Mesothelial cell of epicardium (in vitro differentiated cells): Measurements from ENCODE around the gene SIX2. TPM values are rescaled to one million over a fixed set of nuclear protein-coding genes. Genes with fewer than 3 reads are reported as not detected.

ENCODE experiments used
- DNase-seq, 2 experiments: peaks; one replicate each; pipeline ENCODE4 v3.0.0; 2021; ENCODE audit warnings: low spot score in 2 of 2; ENCODE audit not compliant: unreplicated experiment in 2 of 2
- H3K27ac Mint-ChIP-seq: 2 replicates; pipeline ENCODE4 v1.8.0; 2021; ENCODE audit warnings: mixed read lengths
- H3K27me3 Mint-ChIP-seq: 2 replicates; pipeline ENCODE4 v1.8.0; 2021; ENCODE audit warnings: low read depth, mixed read lengths
- H3K36me3 Mint-ChIP-seq: 2 replicates; pipeline ENCODE4 v1.8.0; 2021; ENCODE audit warnings: mixed read lengths
- H3K4me1 Mint-ChIP-seq: 2 replicates; pipeline ENCODE4 v1.8.0; 2021; ENCODE audit warnings: mixed read lengths
- H3K4me3 Mint-ChIP-seq: 2 replicates; pipeline ENCODE4 v1.8.0; 2021; ENCODE audit warnings: mild to moderate bottlenecking, moderate library complexity, mixed read lengths
- H3K9me3 Mint-ChIP-seq: 2 replicates; pipeline ENCODE4 v1.8.0; 2021; ENCODE audit warnings: mixed read lengths
- total RNA-seq: library from RNA; stranded (reverse); gene quantifications from 3 replicates; pipeline ENCODE4 v1.2.1, GENCODE V29; 2021
- TF ChIP-seq, protein P1 (sequence below): fragments of 200-600 bp; sonication (generic); IDR thresholded peaks from one replicate; pipeline ENCODE4 v1.5.0; 2021; ENCODE audit warnings: antibody characterized with exemption; ENCODE audit not compliant: unreplicated experiment

Gene SIX2
- total RNA-seq, 1 donor from 2014 or later = not detected

GRCh38 chr2:45028276-45028675, 19.0 kb upstream of the SIX2 start:
- DNase-seq = no peak
- Mint-ChIP-seq H3K36me3 (no peaks in the 10 kb centered on the region), H3K27me3 (peaks cover 58% of the 10 kb centered on the region), H3K27ac (no peak overlapping the region), H3K4me1 (no peaks in the 10 kb centered on the region), H3K9me3 (no peaks in the 10 kb centered on the region), H3K4me3 (no peak overlapping the region)
- TF ChIP-seq, protein P1, sequence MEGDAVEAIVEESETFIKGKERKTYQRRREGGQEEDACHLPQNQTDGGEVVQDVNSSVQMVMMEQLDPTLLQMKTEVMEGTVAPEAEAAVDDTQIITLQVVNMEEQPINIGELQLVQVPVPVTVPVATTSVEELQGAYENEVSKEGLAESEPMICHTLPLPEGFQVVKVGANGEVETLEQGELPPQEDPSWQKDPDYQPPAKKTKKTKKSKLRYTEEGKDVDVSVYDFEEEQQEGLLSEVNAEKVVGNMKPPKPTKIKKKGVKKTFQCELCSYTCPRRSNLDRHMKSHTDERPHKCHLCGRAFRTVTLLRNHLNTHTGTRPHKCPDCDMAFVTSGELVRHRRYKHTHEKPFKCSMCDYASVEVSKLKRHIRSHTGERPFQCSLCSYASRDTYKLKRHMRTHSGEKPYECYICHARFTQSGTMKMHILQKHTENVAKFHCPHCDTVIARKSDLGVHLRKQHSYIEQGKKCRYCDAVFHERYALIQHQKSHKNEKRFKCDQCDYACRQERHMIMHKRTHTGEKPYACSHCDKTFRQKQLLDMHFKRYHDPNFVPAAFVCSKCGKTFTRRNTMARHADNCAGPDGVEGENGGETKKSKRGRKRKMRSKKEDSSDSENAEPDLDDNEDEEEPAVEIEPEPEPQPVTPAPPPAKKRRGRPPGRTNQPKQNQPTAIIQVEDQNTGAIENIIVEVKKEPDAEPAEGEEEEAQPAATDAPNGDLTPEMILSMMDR = no peak

DNA sequence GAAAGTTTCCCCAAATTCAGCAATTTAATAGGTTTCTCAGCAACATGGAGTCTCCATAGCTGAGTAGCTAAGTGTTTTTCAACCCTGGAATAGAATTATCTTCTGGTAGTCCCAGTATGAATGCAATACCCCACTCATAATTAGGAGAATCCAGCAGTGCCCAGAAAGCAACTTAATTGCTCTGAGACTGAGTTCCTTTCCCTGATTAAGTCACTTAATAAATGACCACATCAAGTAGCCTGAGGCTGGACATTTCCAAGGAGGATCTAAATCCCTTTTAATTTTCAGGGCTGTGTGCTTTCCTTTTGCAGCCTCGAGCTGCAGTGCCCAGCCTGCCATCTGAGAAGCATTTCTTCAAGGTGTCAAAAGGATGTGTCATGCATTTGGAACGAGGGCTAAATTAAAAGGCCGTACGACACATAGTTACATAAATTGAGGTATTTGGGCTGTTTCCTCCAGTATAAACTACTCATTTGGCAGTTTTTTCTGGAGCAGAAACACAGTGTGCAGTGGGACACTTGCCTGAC, 17.7 kb upstream of the SIX2 start:
- H3K36me3 Mint-ChIP-seq = no peaks in the 10 kb centered on the region
- H3K9me3 Mint-ChIP-seq = no peaks in the 10 kb centered on the region
- no peak overlapping the region for H3K4me3 Mint-ChIP-seq
- TF ChIP-seq, protein P1 = no peak
- no peak overlapping the region for H3K27ac Mint-ChIP-seq
- no peak for DNase-seq
- H3K27me3 Mint-ChIP-seq = peaks cover 66% of the 10 kb centered on the region
- no peaks in the 10 kb centered on the region for H3K4me1 Mint-ChIP-seq

- H3K27ac Mint-ChIP-seq = no peak overlapping the region
- H3K27me3 Mint-ChIP-seq = peaks cover 77% of the 10 kb centered on the region
- DNase-seq = no peak
Measured at GRCh38 chr2:45024600-45025291, 15.5 kb upstream of the SIX2 start.

DNA sequence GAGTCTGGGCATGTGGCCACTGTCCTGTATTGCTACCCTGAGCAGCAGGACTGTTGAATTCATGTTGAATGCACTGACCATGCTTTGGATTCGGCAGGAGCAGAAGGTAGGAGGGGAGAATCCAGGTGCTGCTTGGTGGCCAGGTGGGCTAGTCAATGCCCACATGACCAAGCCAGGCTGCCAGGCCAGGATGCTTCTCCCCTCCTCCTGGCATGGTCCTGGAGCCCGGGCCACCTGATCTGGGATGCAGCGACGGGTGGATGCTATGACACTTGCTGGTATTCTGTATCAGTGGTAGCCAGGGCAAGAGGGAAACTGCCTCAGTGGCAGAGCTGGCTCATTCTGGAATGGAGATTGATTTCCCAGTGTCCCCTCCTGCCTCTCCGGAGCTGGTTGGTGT, 14.8 kb upstream of the SIX2 start:
- Mint-ChIP-seq H3K36me3 (no peaks in the 10 kb centered on the region), H3K9me3 (no peaks in the 10 kb centered on the region), H3K27me3 (peaks cover 77% of the 10 kb centered on the region), H3K4me1 (no peaks in the 10 kb centered on the region), H3K27ac (no peak overlapping the region), H3K4me3 (no peak overlapping the region)
- DNase-seq = no peak
- TF ChIP-seq, protein P1 = no peak

More at GRCh38 chr2:45024600-45025291, 15.5 kb upstream of the SIX2 start:
- H3K9me3 Mint-ChIP-seq = no peaks in the 10 kb centered on the region
- TF ChIP-seq, protein P1 = no peak
- no peak overlapping the region for H3K4me3 Mint-ChIP-seq
- H3K36me3 Mint-ChIP-seq = no peaks in the 10 kb centered on the region
- no peaks in the 10 kb centered on the region for H3K4me1 Mint-ChIP-seq

- H3K4me3 Mint-ChIP-seq = no peak overlapping the region
- no peaks in the 10 kb centered on the region for H3K36me3 Mint-ChIP-seq
- no peak for DNase-seq
- H3K9me3 Mint-ChIP-seq = no peaks in the 10 kb centered on the region
- H3K27me3 Mint-ChIP-seq = peaks cover 83% of the 10 kb centered on the region
- H3K4me1 Mint-ChIP-seq = no peaks in the 10 kb centered on the region
- TF ChIP-seq, protein P1 = no peak
- no peak overlapping the region for H3K27ac Mint-ChIP-seq
Measured at GRCh38 chr2:45020439-45020838, 11.2 kb upstream of the SIX2 start.
